ENCODE measurements around the gene CARNS1.
"Not testable (repeated sequence)": the region's sequence is repeated elsewhere in the genome, so short reads cannot be mapped to it uniquely, and the experiment has no call there.

The CARNS1 gene

GRCh38 chr11:67445515-67445914 is 30.0 kb downstream of the CARNS1 start:
- DNase-seq, result no peak

GRCh38 chr11:67448220-67448609 is 32.7 kb downstream of the CARNS1 start:
- no peak for DNase-seq

- DNase-seq, result no peak
Observed at GRCh38 chr11:67449116-67449844, 33.8 kb downstream of the CARNS1 start.

DNA sequence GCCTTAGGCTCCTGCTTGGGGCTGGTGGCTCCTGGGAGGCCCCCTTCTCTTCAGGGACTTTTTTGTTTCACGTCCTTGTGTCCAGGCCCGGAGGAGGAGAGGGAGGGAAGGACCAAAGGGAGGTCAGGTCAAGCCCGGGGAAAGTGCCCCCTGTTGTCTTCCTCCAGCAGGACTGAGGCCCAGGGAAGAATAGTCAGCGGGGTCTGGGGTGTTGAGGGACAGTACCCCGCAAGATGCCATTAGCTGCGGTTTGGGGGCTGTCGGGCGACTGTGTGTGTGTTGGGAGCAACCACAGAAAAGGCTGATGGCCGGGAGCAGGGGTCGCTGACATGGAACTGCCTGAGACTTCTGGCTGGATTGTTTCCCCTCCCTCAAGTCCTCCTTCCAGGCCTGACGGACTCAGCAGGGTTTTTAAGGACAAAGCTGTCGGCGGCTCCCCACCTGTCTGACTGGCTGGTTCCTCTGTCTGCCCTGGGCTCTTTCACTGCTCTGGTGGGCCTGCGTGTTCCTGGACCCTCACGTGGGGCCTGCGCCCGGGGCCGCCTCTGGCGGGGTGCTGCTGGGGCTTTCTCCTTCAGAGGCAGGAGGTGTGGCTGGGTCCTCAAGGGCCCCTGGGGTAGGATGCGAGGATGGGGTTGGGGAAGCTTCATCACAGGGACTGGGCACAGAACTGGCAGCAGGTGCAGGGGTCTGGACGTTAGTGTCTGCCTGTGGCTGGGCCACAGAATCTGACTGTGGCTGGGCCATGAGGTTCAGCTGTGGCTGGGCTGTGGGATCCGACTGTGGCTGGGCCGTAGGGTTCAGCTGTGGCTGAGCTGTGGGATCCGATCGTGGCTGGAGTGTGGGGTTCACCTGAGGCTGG is 35.5 kb downstream of the CARNS1 start:
- no peak for DNase-seq

- DNase-seq, result no peak
Observed at GRCh38 chr11:67451658-67451976, 36.1 kb downstream of the CARNS1 start.

DNA sequence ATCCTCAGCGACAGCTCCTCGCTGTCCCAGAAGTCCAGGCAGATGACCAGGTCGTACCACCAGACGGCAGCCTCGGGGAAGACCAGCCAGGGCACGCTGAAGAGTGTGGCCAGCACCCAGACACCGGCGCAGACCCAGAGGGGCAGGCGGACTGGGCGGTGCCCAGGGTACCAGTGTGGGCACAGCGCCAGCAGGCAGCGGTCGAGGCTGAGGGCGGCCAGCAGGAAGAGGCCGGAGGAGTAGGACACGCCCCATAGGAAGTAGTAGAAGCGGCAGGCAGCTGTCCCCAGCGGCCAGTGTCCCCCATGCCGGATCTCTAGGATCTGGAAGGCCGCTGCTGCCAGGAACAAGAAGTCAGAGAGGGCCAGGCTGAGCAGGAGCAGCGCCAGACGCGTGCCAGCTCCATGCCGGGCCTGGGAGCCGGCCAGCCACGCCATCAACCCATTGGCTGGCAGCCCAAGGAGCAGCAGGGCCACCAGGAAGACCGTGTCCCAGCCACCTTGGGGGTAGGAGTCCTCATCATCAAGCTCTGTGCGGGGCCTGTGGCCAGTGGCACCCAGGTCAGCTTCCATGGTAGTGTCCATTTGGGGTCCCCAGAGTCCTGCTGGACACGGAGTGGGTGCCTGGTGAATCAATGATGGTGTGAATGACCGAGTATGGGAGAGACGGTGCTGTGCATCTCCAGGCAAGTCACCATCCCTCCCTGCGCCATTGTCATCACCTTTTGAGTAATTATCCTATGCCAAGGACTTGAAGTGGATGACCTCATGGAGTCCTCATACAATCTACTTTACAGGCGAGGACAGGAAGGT is 36.9 kb downstream of the CARNS1 start, which contains the start of gene GPR152:
Gene GPR152 (minus strand): TSS at position 589 of the 812 bp plus-strand sequence. CDS start 5 bp downstream, at position 584.
- DNase-seq, result no peak

- no peak for DNase-seq
Observed at GRCh38 chr11:67453816-67454732, 38.6 kb downstream of the CARNS1 start.

GRCh38 chr11:67455054-67455453 is 39.6 kb downstream of the CARNS1 start, which contains the start of gene CABP4:
CABP4 (plus strand) TSS chr11:67455354; CDS start chr11:67455424, 70 bp downstream.
- DNase-seq, result no peak

DNA sequence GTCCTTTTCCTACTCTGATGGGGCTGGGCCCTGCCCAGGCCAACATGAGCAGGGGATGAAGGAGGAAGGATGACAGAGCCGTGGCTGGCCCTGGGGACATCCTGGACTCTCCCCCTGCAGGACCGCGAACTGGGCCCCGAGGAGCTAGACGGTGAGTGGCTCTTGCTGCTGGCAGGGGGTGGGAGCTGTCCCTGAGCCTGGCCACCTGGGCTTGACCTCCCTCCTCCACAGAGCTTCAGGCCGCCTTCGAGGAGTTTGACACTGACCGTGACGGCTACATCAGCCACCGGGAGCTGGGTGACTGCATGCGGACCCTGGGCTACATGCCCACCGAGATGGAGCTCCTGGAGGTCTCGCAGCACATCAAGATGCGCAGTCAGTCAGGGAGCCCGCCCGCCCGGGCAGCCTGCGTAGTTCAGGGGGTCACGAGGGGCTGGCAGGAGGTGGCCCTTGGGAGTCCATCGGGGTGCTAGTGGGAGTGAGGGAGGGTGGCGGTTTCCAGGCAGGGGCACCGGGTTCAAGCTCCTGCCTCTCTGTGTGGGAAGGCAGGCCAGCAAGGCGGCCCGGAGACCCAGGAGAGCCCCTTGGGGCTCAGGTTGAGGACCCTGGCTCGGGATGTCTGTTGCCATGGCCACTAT is 40.7 kb downstream of the CARNS1 start:
- DNase-seq, result no peak

DNA sequence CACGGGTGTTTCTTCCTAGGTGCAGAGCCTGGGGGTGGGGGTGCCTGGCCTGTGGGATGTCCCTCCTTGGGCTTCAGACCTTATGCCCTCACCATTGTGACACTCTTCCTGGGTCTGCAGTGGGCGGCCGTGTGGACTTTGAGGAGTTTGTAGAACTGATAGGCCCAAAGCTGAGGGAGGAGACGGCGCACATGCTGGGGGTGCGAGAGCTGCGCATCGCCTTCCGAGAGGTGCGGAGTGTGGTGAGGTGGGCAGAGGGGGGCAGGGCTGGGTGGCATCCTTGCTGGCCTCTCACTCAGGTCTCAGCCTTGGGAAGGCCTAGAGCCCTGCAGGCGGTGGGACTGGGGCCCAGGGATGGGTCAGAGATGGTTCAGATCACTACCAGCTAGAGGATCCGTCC is 42.0 kb downstream of the CARNS1 start:
- DNase-seq, result no peak

DNA sequence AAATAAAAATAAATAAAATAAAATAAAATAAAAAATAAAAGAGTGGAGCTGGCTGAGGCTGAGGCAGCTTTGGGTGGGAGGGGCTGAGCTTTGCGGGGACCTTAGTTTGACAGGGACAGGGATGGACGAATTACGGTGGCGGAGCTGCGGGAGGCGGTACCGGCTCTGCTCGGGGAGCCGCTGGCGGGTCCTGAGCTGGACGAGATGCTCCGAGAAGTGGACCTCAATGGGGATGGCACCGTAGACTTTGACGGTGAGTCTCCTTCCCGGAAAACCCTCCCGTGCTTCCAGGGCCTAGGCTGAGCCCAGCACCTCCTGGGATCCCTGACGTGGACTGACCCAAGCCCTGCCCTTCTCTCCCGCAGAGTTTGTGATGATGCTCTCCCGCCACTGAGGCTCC is 42.8 kb downstream of the CARNS1 start:
- no peak for DNase-seq

DNA sequence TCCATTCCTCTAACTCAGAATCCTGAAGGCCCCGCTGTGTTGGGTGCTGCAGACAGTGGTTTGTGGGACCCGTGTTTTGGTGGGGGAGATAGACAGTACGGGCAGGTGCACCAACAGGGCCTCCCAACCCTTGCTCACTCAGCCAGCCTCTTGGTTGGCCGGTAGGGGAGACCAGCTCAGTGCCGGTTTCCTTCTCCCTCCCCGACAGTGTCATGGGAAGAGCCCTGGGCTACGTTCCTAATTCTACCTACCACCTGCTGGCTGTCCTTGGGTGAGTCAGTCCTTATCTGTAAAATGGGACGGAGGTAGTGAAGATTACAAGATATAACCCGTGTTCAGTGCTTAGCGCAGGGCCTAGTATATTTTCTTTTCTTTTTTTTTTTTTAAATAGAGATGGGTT is 47.7 kb downstream of the CARNS1 start:
- no peak for DNase-seq

- DNase-seq, result no peak
Observed at GRCh38 chr11:67463680-67464410, 48.4 kb downstream of the CARNS1 start.

- peak; percentile 56 for DNase-seq
Observed at GRCh38 chr11:67464411-67465188, 49.1 kb downstream of the CARNS1 start.

DNA sequence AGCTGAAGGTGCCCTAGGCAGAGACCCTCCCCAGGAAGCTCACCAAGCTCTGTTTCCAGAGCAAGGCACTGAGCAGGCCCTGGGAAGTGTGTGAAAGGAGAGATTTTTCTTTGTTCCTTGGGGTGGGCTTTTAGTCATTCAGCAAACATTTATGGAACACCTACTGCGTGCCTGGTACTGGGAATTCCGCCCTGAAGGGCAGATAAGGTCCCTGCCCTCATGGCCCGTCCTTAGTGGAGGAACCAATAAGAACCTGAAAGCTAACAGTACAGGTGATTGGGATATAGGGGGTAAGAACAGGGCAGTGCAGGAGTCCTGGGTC is 49.7 kb downstream of the CARNS1 start:
- no peak for DNase-seq

GRCh38 chr11:67465530-67465929 is 50.1 kb downstream of the CARNS1 start:
- DNase-seq, result not testable (repeated sequence)

- no peak for DNase-seq
Observed at GRCh38 chr11:67466367-67466766, 50.9 kb downstream of the CARNS1 start.

DNA sequence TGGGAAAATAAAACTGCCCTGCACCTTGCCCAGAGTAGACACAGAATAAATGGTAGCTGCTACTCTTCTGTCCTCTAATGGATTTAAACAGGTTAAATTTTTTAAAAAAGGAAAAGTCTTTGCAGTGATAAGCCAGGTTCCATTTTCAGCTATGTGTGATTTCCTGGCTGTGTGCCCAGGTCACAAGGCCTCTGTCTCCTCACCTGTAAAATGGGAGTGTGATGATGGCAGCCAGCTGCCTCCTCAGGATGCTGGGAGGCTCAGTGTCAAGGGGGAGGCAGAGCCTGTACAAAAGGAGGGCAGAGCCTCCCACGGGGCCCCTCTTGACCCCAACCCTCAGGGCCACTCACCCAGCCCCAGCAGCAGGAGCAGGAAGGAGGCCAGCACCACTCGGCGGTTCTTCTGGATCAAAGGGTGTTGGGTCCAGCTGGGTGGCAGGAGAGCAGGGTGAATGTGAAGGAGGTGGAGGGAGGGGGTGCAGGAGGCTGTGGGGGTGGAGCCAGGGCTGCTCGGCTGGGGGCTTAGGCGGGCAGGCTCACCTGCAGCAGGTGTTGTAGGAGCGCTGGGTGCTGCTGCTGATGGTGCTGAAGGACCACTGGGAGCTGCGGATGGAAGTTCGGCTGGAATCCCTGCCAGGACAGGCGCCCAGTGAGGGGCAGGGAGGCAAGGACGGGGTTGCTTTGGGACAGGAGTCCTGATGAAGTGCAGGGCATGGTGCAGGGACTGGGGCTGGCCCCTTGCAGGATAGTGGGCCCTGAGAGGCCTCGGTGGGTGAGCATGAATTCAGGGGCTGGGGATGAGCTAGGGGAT is 51.7 kb downstream of the CARNS1 start:
- no peak for DNase-seq

GRCh38 chr11:67468056-67468455 is 52.6 kb downstream of the CARNS1 start:
- peak; percentile 21 for DNase-seq

- no peak for DNase-seq
Observed at GRCh38 chr11:67468456-67468758, 52.9 kb downstream of the CARNS1 start.

All from NCI-H2107 (cell line).